Measurements from ENCODE around the gene ZRANB1.

ZRANB1 gene

DNA sequence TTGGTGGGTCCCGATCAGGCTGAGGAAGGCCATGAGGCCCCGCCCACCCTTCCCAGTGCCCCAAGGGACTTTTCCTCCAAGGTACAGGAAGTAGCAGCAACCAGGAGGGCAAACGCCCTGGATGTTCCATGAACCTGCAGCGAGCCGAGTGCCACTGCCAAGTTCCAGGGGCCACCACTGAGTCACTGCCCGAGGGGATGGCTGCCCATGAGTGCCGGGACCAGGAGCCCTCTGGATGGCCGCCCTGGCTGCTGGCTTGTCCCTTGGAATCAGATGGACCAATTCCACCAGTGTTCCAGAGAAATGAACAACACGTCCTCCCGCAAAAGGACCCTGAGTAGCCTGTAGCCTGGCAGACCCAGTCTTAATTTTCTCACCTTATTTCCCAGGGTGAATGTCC, 74.2 kb downstream of the ZRANB1 start (continued):
- TF ChIP-seq, protein P1, sequence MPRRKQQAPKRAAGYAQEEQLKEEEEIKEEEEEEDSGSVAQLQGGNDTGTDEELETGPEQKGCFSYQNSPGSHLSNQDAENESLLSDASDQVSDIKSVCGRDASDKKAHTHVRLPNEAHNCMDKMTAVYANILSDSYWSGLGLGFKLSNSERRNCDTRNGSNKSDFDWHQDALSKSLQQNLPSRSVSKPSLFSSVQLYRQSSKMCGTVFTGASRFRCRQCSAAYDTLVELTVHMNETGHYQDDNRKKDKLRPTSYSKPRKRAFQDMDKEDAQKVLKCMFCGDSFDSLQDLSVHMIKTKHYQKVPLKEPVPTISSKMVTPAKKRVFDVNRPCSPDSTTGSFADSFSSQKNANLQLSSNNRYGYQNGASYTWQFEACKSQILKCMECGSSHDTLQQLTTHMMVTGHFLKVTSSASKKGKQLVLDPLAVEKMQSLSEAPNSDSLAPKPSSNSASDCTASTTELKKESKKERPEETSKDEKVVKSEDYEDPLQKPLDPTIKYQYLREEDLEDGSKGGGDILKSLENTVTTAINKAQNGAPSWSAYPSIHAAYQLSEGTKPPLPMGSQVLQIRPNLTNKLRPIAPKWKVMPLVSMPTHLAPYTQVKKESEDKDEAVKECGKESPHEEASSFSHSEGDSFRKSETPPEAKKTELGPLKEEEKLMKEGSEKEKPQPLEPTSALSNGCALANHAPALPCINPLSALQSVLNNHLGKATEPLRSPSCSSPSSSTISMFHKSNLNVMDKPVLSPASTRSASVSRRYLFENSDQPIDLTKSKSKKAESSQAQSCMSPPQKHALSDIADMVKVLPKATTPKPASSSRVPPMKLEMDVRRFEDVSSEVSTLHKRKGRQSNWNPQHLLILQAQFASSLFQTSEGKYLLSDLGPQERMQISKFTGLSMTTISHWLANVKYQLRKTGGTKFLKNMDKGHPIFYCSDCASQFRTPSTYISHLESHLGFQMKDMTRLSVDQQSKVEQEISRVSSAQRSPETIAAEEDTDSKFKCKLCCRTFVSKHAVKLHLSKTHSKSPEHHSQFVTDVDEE (CRISPR knock-in tag; IDR thresholded peaks at IDR 0.05): no peak
- no peak for TF ChIP-seq ZFP3 (CRISPR knock-in tag; IDR thresholded peaks at IDR 0.05)
- no peak for TF ChIP-seq TCF4 (CRISPR knock-in tag; IDR thresholded peaks at IDR 0.05; ENCODE audit: borderline replicate concordance)
- TF ChIP-seq RARB (CRISPR knock-in tag; IDR thresholded peaks at IDR 0.05): no peak
- no peak for TF ChIP-seq CREB5 (CRISPR knock-in tag; IDR thresholded peaks at IDR 0.05; ENCODE audit: low read depth)
- TF ChIP-seq ZFP30 (CRISPR knock-in tag; IDR thresholded peaks at IDR 0.05): no peak
- TF ChIP-seq CSDC2 (CRISPR knock-in tag; IDR thresholded peaks at IDR 0.05): no peak
- TF ChIP-seq GLIS3 (CRISPR knock-in tag; IDR thresholded peaks at IDR 0.05): no peak

GRCh38 chr10:125016611-125017202, 74.8 kb downstream of the ZRANB1 start:
- ATAC-seq: no peak
- TF ChIP-seq ZFP3 (CRISPR knock-in tag; IDR thresholded peaks at IDR 0.05): no peak
- TF ChIP-seq OSR1 (CRISPR knock-in tag; IDR thresholded peaks at IDR 0.05): no peak
- TF ChIP-seq RARB (CRISPR knock-in tag; IDR thresholded peaks at IDR 0.05): no peak
- no peak for TF ChIP-seq ARNTL (CRISPR knock-in tag; IDR thresholded peaks at IDR 0.05; ENCODE audit: borderline replicate concordance, low read depth)

- ATAC-seq: no peak
- TF ChIP-seq ARNTL (CRISPR knock-in tag; IDR thresholded peaks at IDR 0.05; ENCODE audit: borderline replicate concordance, low read depth) (no peak), PPARA (CRISPR knock-in tag; IDR thresholded peaks at IDR 0.05; ENCODE audit: borderline replicate concordance) (no peak), RARB (CRISPR knock-in tag; IDR thresholded peaks at IDR 0.05) (no peak), ISL1 (CRISPR knock-in tag; IDR thresholded peaks at IDR 0.05) (no peak), TCF4 (CRISPR knock-in tag; IDR thresholded peaks at IDR 0.05; ENCODE audit: borderline replicate concordance) (no peak), CSDC2 (CRISPR knock-in tag; IDR thresholded peaks at IDR 0.05) (no peak), ZC3H10 (CRISPR knock-in tag; IDR thresholded peaks at IDR 0.05) (no peak), ZFP3 (CRISPR knock-in tag; IDR thresholded peaks at IDR 0.05) (no peak), BACH2 (CRISPR knock-in tag; IDR thresholded peaks at IDR 0.05; ENCODE audit: borderline replicate concordance) (no peak)
- TF ChIP-seq, protein P1 (CRISPR knock-in tag; IDR thresholded peaks at IDR 0.05): no peak
Observed at GRCh38 chr10:125017547-125018298, 75.8 kb downstream of the ZRANB1 start.

- no peak for ATAC-seq
- TF ChIP-seq, protein P1 (CRISPR knock-in tag; IDR thresholded peaks at IDR 0.05): no peak
- TF ChIP-seq POU6F1 (CRISPR knock-in tag; IDR thresholded peaks at IDR 0.05; ENCODE audit: borderline replicate concordance, low read depth) (no peak), ESRRG (CRISPR knock-in tag; IDR thresholded peaks at IDR 0.05) (no peak), RARB (CRISPR knock-in tag; IDR thresholded peaks at IDR 0.05) (no peak), TCF4 (CRISPR knock-in tag; IDR thresholded peaks at IDR 0.05; ENCODE audit: borderline replicate concordance) (no peak), ZFP3 (CRISPR knock-in tag; IDR thresholded peaks at IDR 0.05) (no peak), SNAI2 (CRISPR knock-in tag; IDR thresholded peaks at IDR 0.05) (no peak), OSR1 (CRISPR knock-in tag; IDR thresholded peaks at IDR 0.05) (no peak), CSDC2 (CRISPR knock-in tag; IDR thresholded peaks at IDR 0.05) (no peak), ISL1 (CRISPR knock-in tag; IDR thresholded peaks at IDR 0.05) (no peak), GLIS3 (CRISPR knock-in tag; IDR thresholded peaks at IDR 0.05) (no peak), ZNF565 (CRISPR knock-in tag; conservative IDR thresholded peaks at IDR 0.05; ENCODE audit: low read depth) (no peak), ZC3H10 (CRISPR knock-in tag; IDR thresholded peaks at IDR 0.05) (no peak), PPARA (CRISPR knock-in tag; IDR thresholded peaks at IDR 0.05; ENCODE audit: borderline replicate concordance) (no peak), ARNTL (CRISPR knock-in tag; IDR thresholded peaks at IDR 0.05; ENCODE audit: borderline replicate concordance, low read depth) (no peak)
Observed at GRCh38 chr10:125018576-125019143, 76.7 kb downstream of the ZRANB1 start.

All from SK-N-SH treated with all-trans-retinoic acid at 6 μM for 48 hours (cell line).